KMS-11 (cell line): ENCODE measurements around the gene GARS1.

Source experiments
- H2AFZ ChIP-seq: fragments of 200-600 bp; sonication (generic); 2 replicates; pipeline ENCODE4 v1.6.1; 2016; ENCODE audit warnings: antibody characterized with exemption, mixed run types, low read depth
- H3K27ac ChIP-seq: fragments of 200-600 bp; sonication (generic); 2 replicates; pipeline ENCODE4 v1.6.1; 2016; ENCODE audit warnings: mild to moderate bottlenecking, mixed run types
- H3K27me3 ChIP-seq: fragments of 200-600 bp; sonication (generic); 2 replicates; pipeline ENCODE4 v1.6.1; 2017; ENCODE audit warnings: mild to moderate bottlenecking, low read depth, mixed run types, moderate library complexity; ENCODE audit not compliant: insufficient read depth
- H3K36me3 ChIP-seq: fragments of 200-600 bp; sonication (generic); 2 replicates; pipeline ENCODE4 v1.6.1; 2017; ENCODE audit warnings: mild to moderate bottlenecking, mixed run types; ENCODE audit not compliant: insufficient read depth
- H3K4me1 ChIP-seq: fragments of 200-600 bp; sonication (generic); 2 replicates; pipeline ENCODE4 v1.6.1; 2016; ENCODE audit warnings: mild to moderate bottlenecking, low read depth, mixed run types; ENCODE audit not compliant: poor library complexity, severe bottlenecking
- H3K4me2 ChIP-seq: fragments of 200-600 bp; sonication (generic); 2 replicates; pipeline ENCODE4 v1.7.0; 2016; ENCODE audit warnings: mild to moderate bottlenecking, mixed run types
- H3K4me3 ChIP-seq: fragments of 200-600 bp; sonication (generic); IDR thresholded peaks from 2 replicates; pipeline ENCODE4 v1.6.1; 2017; ENCODE audit warnings: low read depth, low read length, mixed read lengths; ENCODE audit not compliant: insufficient read depth
- H3K79me2 ChIP-seq: fragments of 200-600 bp; sonication (generic); 2 replicates; pipeline ENCODE4 v1.6.1; 2016; ENCODE audit warnings: low read depth, mixed run types; ENCODE audit not compliant: insufficient read depth
- H3K9ac ChIP-seq: fragments of 200-600 bp; sonication (generic); 2 replicates; pipeline ENCODE4 v1.6.1; 2016; ENCODE audit warnings: mild to moderate bottlenecking, mixed run types
- H4K20me1 ChIP-seq: fragments of 200-600 bp; sonication (generic); 2 replicates; pipeline ENCODE4 v1.6.1; 2016; ENCODE audit warnings: mild to moderate bottlenecking, mixed run types; ENCODE audit not compliant: insufficient read depth
- TF ChIP-seq, protein P1 (sequence below): fragments of 200-600 bp; sonication (generic); conservative IDR thresholded peaks from 2 replicates; pipeline ENCODE4 v1.6.1; 2017; ENCODE audit warnings: low read depth, mild to moderate bottlenecking, antibody characterized with exemption, low read length, moderate library complexity, mixed read lengths

GARS1 gene

DNA sequence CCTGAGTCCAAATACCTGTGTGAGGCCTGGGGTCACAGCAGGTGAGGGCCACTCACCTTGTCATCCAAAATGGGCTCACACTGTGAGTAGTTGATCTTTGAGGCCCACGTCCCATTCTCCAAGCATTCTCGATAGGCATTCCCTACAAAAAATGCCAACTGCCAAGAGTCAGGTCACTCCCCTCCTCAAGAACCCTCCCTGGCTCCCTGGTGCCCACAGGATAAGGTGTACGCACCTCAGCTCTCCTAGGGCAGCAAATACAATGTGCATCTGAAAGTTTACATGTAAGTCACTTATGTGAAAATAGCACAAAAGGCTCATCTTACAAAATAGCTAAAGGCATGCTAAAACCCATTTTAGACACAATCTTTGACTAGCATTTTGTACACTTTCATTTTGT is 72.5 kb downstream of the GARS1 start:
- TF ChIP-seq, protein P1, sequence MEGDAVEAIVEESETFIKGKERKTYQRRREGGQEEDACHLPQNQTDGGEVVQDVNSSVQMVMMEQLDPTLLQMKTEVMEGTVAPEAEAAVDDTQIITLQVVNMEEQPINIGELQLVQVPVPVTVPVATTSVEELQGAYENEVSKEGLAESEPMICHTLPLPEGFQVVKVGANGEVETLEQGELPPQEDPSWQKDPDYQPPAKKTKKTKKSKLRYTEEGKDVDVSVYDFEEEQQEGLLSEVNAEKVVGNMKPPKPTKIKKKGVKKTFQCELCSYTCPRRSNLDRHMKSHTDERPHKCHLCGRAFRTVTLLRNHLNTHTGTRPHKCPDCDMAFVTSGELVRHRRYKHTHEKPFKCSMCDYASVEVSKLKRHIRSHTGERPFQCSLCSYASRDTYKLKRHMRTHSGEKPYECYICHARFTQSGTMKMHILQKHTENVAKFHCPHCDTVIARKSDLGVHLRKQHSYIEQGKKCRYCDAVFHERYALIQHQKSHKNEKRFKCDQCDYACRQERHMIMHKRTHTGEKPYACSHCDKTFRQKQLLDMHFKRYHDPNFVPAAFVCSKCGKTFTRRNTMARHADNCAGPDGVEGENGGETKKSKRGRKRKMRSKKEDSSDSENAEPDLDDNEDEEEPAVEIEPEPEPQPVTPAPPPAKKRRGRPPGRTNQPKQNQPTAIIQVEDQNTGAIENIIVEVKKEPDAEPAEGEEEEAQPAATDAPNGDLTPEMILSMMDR: no peak
- Histone ChIP-seq H3K36me3 (no peaks in the 10 kb centered on the region), H3K4me1 (no peaks in the 10 kb centered on the region), H3K9ac (no peak overlapping the region), H3K4me3 (no peak overlapping the region), H3K4me2 (no peak overlapping the region), H2AFZ (no peak overlapping the region), H3K27ac (no peak overlapping the region), H3K27me3 (no peaks in the 10 kb centered on the region; the same call in 1 of the 2 replicates), H3K79me2 (no peaks in the 10 kb centered on the region), H4K20me1 (no peaks in the 10 kb centered on the region)

DNA sequence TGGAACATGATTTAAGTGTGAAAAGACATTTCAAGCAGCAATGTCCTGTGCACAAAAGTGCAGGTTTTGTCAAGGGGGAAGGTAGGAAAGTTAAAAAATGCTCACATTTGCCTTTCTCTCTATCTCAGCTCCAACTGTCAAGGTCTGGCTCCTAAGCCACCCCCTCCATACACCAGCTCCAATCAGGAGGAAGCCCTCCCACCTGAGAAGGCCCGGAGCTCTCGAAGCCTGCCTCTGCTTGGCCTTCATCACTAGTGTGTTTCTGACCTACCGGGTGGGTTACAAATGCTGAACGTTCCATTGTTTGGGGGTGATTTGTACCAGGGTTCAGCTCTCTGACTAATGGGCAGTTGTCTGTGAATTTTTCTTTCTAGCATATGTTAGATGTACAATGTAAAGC is 73.4 kb downstream of the GARS1 start:
- H3K36me3 ChIP-seq: no peaks in the 10 kb centered on the region
- H3K79me2 ChIP-seq: no peaks in the 10 kb centered on the region
- no peaks in the 10 kb centered on the region for H3K27me3 ChIP-seq
- no peak overlapping the region for H3K4me2 ChIP-seq
- H2AFZ ChIP-seq: no peak overlapping the region
- H3K9ac ChIP-seq: no peak overlapping the region
- no peaks in the 10 kb centered on the region for H4K20me1 ChIP-seq
- TF ChIP-seq, protein P1: no peak
- H3K4me1 ChIP-seq: no peaks in the 10 kb centered on the region
- H3K27ac ChIP-seq: no peak overlapping the region
- no peak overlapping the region for H3K4me3 ChIP-seq

DNA sequence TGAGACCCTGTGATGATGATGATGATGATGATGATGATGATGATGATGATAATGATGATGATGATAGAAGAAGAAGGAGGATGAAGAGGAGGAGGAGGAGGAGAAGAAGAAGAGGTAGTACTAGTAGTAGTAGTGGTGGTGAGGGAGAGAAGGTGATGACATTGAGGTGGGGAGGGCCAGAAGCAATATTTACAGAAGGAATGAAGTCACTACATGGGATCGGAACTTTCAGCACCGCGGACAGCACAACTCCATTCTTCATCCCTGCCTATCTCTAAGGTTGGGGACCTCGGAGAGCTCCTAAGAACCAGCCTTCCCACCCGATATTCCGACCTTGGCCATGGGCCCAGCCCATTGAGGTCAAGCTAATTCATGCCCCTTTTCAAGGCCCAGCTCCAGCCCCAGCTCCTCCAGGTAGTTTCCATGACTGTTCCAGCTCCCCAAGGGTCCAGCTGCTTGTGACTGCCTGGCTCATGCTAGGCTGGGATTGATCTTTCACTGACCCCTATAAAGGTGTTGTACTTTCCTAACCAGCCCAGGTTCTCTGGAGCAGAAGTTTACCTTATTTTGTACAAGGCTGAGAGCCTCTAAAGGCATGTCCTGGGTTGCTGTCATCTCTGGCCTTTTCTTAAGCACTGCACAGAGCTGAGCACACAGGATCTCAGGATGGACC is 77.3 kb downstream of the GARS1 start:
- Histone ChIP-seq H2AFZ (no peak overlapping the region), H3K27me3 (peaks cover 15% of the 10 kb centered on the region), H3K4me2 (no peak overlapping the region), H3K9ac (no peak overlapping the region), H3K79me2 (no peaks in the 10 kb centered on the region), H4K20me1 (no peaks in the 10 kb centered on the region), H3K4me1 (no peaks in the 10 kb centered on the region), H3K36me3 (no peaks in the 10 kb centered on the region), H3K4me3 (no peak overlapping the region), H3K27ac (no peak overlapping the region)
- TF ChIP-seq, protein P1: no peak

DNA sequence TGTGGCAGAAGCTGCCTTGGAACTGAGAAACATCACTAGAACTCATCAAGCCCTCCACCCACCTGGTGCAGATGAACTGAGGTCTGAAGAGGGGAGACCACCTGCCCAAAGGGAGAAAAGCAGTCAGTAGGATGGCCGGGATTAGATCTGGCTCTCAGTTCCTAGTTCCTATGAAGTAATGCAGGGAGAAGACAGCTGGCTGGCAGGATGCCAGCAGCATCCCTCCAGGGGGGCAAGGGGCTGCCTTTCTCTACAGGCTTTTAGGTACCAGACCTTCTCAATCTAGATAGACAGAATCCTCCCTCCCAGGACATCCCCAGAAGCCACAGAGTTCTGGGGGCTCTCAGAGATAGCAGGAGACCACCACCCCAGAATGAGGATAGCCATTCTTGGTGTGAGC is 79.7 kb downstream of the GARS1 start:
- Histone ChIP-seq H3K27ac (no peak overlapping the region), H3K4me2 (no peak overlapping the region), H3K36me3 (no peaks in the 10 kb centered on the region), H4K20me1 (no peaks in the 10 kb centered on the region), H3K4me1 (no peaks in the 10 kb centered on the region), H3K9ac (no peak overlapping the region), H2AFZ (no peak overlapping the region), H3K4me3 (no peak overlapping the region), H3K27me3 (peaks cover 30% of the 10 kb centered on the region), H3K79me2 (no peaks in the 10 kb centered on the region)
- TF ChIP-seq, protein P1: no peak
